Measurements from ENCODE around the gene RBMS3.
"Not testable (repeated sequence)": the region's sequence is repeated elsewhere in the genome, so short reads cannot be mapped to it uniquely, and the experiment has no call there.

The RBMS3 gene

DNA sequence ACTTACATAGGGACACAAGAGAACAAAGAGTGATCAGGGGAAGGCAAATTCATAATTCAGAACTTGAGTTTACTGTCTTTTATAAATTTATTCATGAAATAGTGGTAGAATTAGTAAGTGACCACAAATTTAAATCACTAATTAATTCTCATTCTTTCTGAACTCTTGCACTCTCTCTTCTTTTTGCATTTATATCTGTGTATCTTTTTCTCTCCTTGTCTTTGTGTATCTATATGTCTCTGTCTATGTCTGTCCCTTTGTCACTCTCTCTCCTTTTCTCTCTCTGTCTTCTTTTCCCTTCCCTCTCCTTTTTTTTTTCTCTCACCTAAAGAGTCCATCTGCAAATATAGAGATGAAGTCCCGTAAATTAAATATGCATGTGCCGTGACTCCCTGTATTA is 31.5 kb downstream of the RBMS3 start:
- DNase-seq (ENCODE audit: low spot score) = no peak

- no peak for DNase-seq (ENCODE audit: low spot score)
These were observed 32.1 kb downstream of the RBMS3 start for GRCh38 chr3:29312960-29313452.

GRCh38 chr3:29313981-29314726 is 33.3 kb downstream of the RBMS3 start:
- DNase-seq (ENCODE audit: low spot score) = no peak

- DNase-seq (ENCODE audit: low spot score) = no peak
These were observed 33.8 kb downstream of the RBMS3 start for GRCh38 chr3:29314727-29315088.

GRCh38 chr3:29317659-29318173 is 36.8 kb downstream of the RBMS3 start:
- no peak for DNase-seq (ENCODE audit: low spot score)

DNA sequence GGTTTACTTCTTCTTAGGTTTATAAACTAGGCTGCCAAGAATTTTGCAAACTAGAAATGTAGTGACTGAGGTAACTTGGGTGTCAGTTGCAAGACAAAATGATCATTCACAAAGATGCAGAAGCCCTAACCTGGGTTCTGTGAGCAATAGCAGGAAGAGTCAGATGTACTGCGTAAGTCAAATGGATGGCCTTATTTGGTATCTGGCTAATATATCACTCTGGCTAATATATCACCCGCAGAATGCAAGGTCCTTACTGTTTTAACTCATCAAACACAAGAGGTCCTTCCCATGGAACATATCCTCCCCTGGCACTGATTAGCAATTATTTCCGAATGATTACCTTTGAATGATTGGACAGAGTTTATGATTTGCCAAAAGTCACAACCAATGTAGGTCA is 37.4 kb downstream of the RBMS3 start:
- no peak for DNase-seq (ENCODE audit: low spot score)

- DNase-seq (ENCODE audit: low spot score) = no peak
These were observed 38.4 kb downstream of the RBMS3 start for GRCh38 chr3:29319262-29319661.

GRCh38 chr3:29319798-29320197 is 38.9 kb downstream of the RBMS3 start:
- no peak for DNase-seq (ENCODE audit: low spot score)

- no peak for DNase-seq (ENCODE audit: low spot score)
These were observed 41.7 kb downstream of the RBMS3 start for GRCh38 chr3:29322586-29322985.

- DNase-seq (ENCODE audit: low spot score) = no peak
These were observed 43.3 kb downstream of the RBMS3 start for GRCh38 chr3:29324180-29324651.

DNA sequence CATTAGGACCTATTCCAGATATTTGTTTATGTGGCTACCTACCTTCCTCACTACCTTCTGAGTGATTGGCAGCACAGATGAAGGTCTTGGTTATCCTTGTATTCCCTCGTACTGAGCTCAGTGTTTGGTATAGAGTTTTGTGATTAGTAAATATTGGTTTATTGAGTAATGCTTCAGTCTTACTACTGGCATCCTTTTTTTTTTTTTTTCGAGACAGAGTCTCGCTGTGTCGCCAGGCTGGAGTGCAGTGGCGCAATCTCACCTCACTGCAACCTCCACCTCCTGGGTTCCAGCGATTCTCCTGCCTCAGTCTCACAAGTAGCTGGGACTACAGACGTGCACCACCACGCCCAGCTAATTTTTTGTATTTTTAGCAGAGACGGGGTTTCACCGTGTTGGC is 45.7 kb downstream of the RBMS3 start:
- DNase-seq (ENCODE audit: low spot score) = not testable (repeated sequence)

- no peak for DNase-seq (ENCODE audit: low spot score)
These were observed 49.4 kb downstream of the RBMS3 start for GRCh38 chr3:29329986-29330890.

DNA sequence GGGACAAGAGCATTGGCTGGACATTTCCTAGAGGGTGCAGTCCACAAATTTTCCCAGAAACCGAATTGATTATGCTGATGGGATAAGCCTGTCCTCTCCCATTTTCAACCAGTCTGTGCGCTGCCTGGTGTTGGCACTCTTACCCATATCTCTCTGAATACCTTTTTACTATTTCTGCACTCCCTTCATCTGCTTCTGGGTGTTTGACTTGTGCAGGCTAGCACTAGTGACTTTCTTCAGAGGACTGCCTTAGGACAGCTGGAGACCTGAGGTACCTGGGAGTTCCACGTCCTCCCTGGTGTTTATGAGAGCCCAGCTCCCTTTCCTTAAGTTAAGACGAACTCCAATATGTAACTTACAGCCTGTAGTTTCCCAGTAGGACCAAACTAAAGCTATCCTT is 50.2 kb downstream of the RBMS3 start:
- no peak for DNase-seq (ENCODE audit: low spot score)

GRCh38 chr3:29331456-29332194 is 50.8 kb downstream of the RBMS3 start:
- no peak for DNase-seq (ENCODE audit: low spot score)

GRCh38 chr3:29332195-29332637 is 51.3 kb downstream of the RBMS3 start:
- DNase-seq (ENCODE audit: low spot score) = no peak

GRCh38 chr3:29333576-29333975 is 52.7 kb downstream of the RBMS3 start:
- no peak for DNase-seq (ENCODE audit: low spot score)

DNA sequence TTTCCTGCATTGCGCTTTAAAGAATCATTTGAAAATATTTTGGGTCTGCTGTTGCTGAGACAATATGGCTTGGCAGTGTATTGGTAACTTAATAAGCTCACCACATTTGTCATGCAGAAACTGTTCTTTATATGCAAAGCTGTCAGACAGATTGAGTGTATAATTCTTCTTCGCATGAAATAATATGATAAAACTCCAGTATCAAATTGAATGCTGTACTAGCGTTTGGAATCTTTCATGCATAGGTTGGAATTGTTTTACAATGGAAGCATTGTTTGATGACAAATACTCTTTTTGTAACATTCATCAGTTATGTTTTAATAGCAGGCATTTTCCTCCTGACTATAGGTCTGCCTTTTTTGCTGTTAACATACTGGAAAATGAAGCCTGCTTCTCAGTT is 53.8 kb downstream of the RBMS3 start:
- no peak for DNase-seq (ENCODE audit: low spot score)

DNA sequence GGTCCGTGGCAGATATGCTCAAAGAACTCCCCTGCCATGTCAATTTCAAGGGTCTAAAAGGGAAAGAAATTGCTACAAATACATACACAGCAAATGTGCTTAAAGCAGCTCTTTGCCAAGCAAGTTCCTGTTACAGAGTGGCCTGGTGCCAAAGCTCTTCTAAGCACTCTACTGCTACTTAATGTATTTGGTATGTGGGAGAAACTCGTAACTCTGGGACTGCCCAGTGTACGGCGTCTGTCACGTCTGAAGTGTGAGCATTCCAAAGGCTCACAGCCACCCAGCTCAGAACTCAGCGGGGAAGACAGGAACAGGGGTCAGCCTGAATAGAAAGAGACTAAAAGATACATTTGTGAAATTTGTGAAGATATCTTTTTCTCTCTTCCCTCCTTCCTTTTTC is 54.6 kb downstream of the RBMS3 start:
- DNase-seq (ENCODE audit: low spot score) = peak; percentile 45

GRCh38 chr3:29335943-29336342 is 55.1 kb downstream of the RBMS3 start:
- DNase-seq (ENCODE audit: low spot score) = no peak

DNA sequence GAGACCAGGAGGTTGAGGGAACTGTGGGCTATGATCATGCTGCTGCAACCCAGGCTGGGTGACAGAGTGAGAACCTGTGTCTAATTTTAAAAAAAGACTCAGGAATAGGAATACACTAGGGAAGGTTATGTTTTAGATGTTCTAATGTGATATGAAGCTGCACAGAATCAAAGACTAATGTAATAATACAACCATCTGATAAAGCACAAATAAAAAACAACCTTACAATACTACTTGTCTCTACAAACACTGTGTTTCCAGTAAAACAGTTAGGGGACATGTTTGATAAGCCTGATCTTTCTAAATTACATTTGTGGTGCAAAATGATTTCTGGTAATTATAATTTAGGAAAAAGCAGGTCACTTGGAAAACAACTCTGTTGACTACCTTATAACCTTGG is 56.7 kb downstream of the RBMS3 start:
- no peak for DNase-seq (ENCODE audit: low spot score)

DNA sequence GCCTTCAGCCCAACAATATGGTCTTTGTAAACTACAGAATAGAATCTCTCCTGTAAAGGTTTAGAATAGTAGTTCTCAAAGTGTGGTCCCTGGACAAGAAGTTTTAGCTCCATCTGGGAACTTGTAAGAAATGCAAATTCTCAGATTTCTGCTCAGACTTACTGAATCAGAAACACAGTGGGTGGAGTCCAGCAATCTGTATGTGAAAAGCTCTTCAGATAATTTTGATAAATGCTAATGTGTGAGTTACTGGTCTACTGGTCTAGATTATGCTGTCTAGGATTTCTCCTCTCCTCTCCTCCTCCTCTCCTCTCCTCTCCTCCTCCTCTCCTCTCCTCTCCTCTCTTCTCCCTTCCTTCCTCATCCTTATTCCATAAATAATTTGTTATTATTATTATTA is 57.5 kb downstream of the RBMS3 start:
- no peak for DNase-seq (ENCODE audit: low spot score)
